HG03457 (cell line): ENCODE data around the gene MYBBP1A.
"Not testable (repeated sequence)": the region's sequence is repeated elsewhere in the genome, so short reads cannot be mapped to it uniquely, and the experiment has no call there.

Experiments
- ATAC-seq: cut with Tn5 transposase; IDR thresholded peaks from one replicate; pipeline ENCODE4 v1.9.1; 2021; ENCODE audit warnings: moderate number of reproducible peaks; ENCODE audit not compliant: unreplicated experiment

The MYBBP1A gene

GRCh38 chr17:4554997-4555799 is at the start of gene MYBBP1A:
MYBBP1A (minus strand) TSS chr17:4555384; CDS start chr17:4555324, 60 bp downstream.
- ATAC-seq = peak; percentile 56

- ATAC-seq = not testable (repeated sequence)
These were observed 49.6 kb upstream of the MYBBP1A start for GRCh38 chr17:4604736-4605135.

- ATAC-seq = no peak
These were observed 49.0 kb upstream of the MYBBP1A start for GRCh38 chr17:4604111-4604644.

GRCh38 chr17:4602041-4602440 is 46.9 kb upstream of the MYBBP1A start:
- ATAC-seq = no peak

- ATAC-seq = no peak
These were observed 46.1 kb upstream of the MYBBP1A start for GRCh38 chr17:4601326-4601725.

GRCh38 chr17:4600563-4600962 is 45.4 kb upstream of the MYBBP1A start:
- no peak for ATAC-seq

- no peak for ATAC-seq
These were observed 44.5 kb upstream of the MYBBP1A start for GRCh38 chr17:4599505-4600281.

GRCh38 chr17:4598776-4599504 is 43.8 kb upstream of the MYBBP1A start:
- no peak for ATAC-seq

GRCh38 chr17:4597975-4598374 is 42.8 kb upstream of the MYBBP1A start:
- ATAC-seq = no peak

GRCh38 chr17:4596636-4597380 is 41.6 kb upstream of the MYBBP1A start:
- no peak for ATAC-seq

- not testable (repeated sequence) for ATAC-seq
These were observed 40.6 kb upstream of the MYBBP1A start for GRCh38 chr17:4595685-4596342.

- ATAC-seq = no peak
These were observed 39.9 kb upstream of the MYBBP1A start for GRCh38 chr17:4594931-4595684.

- no peak for ATAC-seq
These were observed 39.2 kb upstream of the MYBBP1A start for GRCh38 chr17:4594406-4594805.

- ATAC-seq = no peak
These were observed 37.8 kb upstream of the MYBBP1A start for GRCh38 chr17:4593021-4593421.

- no peak for ATAC-seq
These were observed 37.2 kb upstream of the MYBBP1A start for GRCh38 chr17:4592240-4593005.

- no peak for ATAC-seq
These were observed 36.3 kb upstream of the MYBBP1A start for GRCh38 chr17:4591529-4591928.

GRCh38 chr17:4590981-4591453 is 35.8 kb upstream of the MYBBP1A start:
- ATAC-seq = no peak

- ATAC-seq = not testable (repeated sequence)
These were observed 34.9 kb upstream of the MYBBP1A start for GRCh38 chr17:4590042-4590441.
